NCI-H2029 (cell line): ENCODE measurements around the gene CDH23.

ENCODE experiments used
- DNase-seq: peaks from one replicate; lab custom pipeline; 2025; lab: John Stamatoyannopoulos, UW

CDH23 gene

GRCh38 chr10:71517298-71518169, 120.8 kb downstream of the CDH23 start:
- no peak for DNase-seq

- no peak for DNase-seq
These were observed 123.3 kb downstream of the CDH23 start for GRCh38 chr10:71520042-71520441.

DNA sequence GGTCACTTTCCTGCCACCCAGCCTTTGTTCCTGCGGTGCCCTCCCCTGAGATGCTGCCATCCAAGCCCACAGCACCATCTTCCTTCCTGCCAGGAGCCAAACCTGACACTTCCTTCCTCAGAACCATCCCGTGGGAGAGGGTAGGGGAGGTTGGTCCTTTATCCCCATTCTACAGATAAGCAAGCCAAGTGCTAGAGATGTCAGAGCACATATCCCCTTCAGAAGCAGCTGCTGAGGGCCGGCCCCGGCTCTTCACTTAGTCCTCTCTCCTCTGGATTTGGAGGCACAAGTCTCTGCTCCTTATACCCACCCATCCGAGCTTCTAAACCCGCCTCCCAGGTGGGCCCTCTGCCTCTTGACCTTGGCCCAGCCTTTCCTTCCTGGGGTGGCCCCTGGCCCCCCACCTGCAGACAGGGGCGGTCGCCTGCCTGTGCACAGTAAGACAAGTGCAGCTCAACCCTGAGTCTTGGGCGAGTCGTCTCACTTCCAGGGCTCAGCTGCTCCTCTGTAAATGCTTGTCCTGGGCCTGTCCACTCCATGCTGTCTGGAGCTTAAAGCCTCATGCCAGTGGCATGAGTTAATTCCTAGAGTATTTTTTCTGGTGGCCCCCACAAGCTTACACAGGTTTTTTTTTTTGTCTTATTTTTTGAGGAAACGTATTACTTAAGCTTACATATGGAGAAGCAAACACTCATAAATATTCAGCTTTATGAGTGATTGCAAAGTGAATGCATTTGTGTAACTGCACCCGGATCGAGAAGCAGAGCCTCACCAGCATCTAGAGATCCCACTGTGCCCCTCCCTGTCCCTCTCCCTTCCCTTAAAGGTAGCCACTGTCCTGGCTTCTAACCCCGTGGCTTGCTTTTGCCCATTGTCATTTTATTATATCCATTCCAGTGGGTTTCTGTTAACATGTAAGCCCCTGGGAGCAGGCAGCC, 125.1 kb downstream of the CDH23 start:
- no peak for DNase-seq

- DNase-seq, result no peak
These were observed 125.9 kb downstream of the CDH23 start for GRCh38 chr10:71522442-71523144.

GRCh38 chr10:71523756-71524155, 127.0 kb downstream of the CDH23 start:
- DNase-seq, result no peak

DNA sequence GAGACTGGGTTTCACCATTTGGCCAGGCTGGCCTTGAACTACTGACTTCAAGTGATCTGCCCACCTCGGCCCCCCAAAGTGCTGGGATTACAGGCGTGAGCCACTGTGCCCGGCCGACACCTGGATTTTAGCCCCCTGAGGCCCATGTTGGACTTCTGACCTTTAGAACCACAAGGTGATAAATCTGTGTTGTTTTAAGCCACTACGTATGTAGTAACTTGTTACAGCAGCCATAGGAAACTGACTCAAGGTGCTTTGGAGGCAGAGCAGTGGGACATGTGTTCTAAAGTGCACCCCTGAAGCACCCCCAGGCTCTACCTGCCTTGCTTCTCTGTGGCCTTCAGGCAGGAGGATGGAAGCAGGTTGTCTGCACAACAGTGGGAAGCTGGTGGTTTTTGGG, 128.4 kb downstream of the CDH23 start:
- DNase-seq, result no peak

DNA sequence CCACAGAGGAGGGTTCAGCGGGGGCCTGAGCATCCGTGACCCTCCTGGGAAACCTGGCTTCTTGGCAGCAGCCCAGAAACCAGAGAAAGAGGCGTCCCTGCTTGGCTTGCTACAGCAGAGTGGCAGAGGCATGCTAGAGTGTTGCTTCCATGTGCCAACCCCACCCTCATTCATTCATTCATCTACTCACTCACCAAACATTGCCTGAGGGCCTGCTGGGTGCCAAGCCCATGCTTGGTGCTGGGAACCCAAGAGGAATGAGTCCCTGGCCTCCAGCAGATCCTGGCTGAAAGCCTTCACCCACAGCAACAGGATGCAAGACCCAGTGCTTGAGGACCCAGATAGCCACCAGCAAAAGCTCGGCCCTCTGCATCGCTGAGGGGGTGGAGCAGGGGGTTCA, 129.0 kb downstream of the CDH23 start:
- no peak for DNase-seq

DNA sequence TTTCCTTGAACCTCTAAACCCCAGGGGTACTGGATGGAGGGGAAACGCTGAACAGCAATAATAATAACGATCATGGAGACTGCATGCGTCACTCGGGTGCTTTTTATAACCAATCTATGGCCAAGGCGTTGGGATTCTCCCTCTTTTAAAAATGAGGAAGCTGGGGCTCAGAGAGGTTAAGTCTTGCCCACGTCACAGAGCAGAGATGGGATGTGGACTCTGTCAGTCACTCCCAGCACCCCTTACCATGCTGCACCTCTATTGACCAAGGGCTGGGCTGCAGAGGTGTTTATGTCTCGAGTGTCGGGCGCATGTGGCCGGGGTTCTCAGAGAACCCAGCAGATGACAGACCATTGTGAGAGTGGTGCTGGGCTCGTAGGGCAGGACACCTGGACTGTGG, 129.9 kb downstream of the CDH23 start:
- DNase-seq, result no peak

GRCh38 chr10:71527135-71527534, 130.4 kb downstream of the CDH23 start:
- no peak for DNase-seq

GRCh38 chr10:71528371-71529206, 131.9 kb downstream of the CDH23 start:
- no peak for DNase-seq

GRCh38 chr10:71529207-71529827, 132.6 kb downstream of the CDH23 start:
- no peak for DNase-seq

DNA sequence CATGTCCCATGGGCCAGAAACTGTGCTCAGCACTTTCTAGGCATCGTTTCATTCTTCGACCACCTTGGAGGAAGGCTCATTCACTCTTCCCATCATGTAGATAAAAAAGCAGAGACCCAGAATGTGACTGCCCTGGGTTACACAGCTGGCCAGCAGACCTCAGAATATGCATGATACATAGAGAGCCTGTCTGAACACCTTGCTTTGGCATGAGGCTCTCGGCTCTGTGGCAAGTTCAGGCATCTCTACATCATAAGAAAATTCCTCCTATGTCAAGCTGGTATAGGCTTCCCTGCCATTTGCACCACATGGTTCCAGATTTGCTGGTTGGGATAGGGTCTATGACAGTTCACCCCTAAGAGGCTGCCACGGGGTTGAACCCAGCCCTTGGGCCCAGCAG, 134.1 kb downstream of the CDH23 start:
- no peak for DNase-seq

DNA sequence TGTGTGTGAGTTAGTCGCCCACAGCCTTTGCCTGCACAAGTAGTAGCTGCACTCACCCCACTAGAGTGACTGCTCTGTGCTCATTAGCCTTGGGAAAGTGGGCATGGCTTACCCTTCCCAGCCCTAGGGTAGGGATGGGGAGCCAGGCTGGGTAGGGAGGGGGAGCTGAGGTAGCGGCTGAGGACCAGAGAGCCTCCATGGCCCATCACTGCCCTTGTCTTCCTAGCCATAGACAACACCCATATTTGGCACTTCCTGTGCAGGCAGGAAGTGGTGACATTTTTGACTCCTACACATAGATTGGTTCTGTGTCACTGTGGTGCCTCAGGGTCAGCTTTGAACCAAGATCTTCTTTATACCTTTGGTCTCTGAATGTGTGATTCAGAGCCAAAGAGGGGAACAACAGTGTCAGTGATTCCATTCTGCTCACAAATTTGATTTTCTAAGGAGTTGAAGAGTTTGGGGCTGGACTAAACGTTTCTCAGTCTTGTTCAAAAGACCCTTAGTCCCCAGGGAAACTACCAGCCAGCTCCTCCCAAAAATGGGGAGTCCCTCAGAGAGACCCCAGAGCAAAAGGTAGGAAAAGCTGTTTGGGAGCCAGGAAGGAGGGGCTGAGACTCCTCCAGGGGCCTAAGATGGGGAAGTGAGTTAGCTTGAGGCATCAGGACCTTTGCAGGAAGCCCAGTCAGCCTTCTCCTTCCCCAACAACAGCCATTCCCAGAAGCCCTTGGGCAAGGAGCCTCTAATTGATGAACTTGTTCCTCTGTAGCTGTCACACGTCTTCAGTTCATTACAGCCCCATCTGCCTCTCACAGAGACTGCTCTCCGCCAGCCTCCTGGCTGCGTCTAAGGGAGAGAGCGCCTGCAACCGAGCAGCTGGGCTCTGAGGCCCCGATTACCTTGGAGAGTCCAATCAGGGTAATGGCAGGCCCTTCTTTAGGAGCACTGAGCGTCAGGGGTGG, 135.0 kb downstream of the CDH23 start:
- DNase-seq, result no peak

GRCh38 chr10:71532878-71533277, 136.2 kb downstream of the CDH23 start:
- no peak for DNase-seq

DNA sequence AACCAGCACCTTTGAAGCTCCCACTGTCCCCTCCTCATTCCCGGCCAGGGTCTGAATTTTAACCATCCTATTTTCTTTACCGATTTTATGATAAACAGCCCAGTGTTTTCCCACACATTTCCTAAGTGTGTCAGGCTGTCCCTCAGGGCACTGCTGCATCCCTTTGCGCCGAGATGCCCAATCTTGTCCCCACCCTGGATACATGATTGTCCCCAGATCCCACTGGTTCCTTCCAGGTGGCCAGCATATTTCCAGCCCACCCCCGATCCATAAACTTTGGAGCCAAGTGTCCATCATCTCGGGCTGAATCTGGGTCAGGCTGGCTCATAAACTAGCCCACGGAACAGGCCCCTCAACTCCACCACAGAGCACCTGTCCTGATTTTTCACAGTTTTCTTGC, 137.2 kb downstream of the CDH23 start:
- DNase-seq, result no peak

- DNase-seq, result no peak
These were observed 138.0 kb downstream of the CDH23 start for GRCh38 chr10:71534568-71535194.

GRCh38 chr10:71536332-71536731, 139.6 kb downstream of the CDH23 start:
- DNase-seq, result no peak

DNA sequence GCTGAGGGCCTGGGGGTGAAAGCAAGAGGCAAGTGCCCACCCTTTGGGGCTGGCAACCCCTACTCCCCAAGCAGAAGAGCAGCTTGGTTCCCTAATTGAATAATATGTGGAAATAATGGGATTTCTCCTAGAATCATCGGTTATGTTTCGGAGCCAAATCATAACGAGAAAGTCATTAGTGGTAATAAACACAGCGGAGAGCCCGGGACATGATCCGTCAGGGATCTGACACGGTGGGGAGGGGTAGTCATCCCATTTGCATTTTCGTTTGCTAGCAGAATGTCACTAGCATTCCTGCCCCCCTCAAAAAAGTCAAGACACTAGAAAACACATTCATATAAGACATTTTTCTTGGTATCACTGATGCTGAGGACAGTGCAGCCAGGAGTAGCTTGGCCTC, 140.4 kb downstream of the CDH23 start:
- DNase-seq, result no peak

- no peak for DNase-seq
These were observed 141.0 kb downstream of the CDH23 start for GRCh38 chr10:71537681-71538080.
